HEK293 (cell line): ENCODE data around the gene HRAS.

Experiments used
- IKZF3 ChIP-seq: fragments of 450-650 bp; IDR thresholded peaks from 2 replicates; pipeline ENCODE4 v1.5.0; 2018; ENCODE audit warnings: missing biosample characterization, mild to moderate bottlenecking, missing genetic modification characterization, moderate library complexity
- KLF1 ChIP-seq: fragments of 450-650 bp; formaldehyde crosslinking; IDR thresholded peaks from 2 replicates; pipeline ENCODE4 v1.5.1; 2016; ENCODE audit warnings: missing biosample characterization, missing genetic modification characterization
- PBX3 ChIP-seq: sonication (generic); formaldehyde crosslinking; IDR thresholded peaks from 2 replicates; pipeline ENCODE4 v1.8.1; 2022; ENCODE audit warnings: mild to moderate bottlenecking, moderate library complexity, missing genetic modification reagents
- ZEB2 ChIP-seq: fragments of 450-650 bp; formaldehyde crosslinking; IDR thresholded peaks from 2 replicates; pipeline ENCODE4 v1.5.1; 2016; ENCODE audit warnings: missing biosample characterization, missing genetic modification characterization
- ZFHX2 ChIP-seq: fragments of 450-650 bp; formaldehyde crosslinking; conservative IDR thresholded peaks from 2 replicates; pipeline ENCODE4 v1.5.1; 2016; ENCODE audit warnings: missing biosample characterization, missing genetic modification characterization
- ZNF140 ChIP-seq: fragments of 450-650 bp; formaldehyde crosslinking; IDR thresholded peaks from 2 replicates; pipeline ENCODE4 v1.5.1; 2016; ENCODE audit warnings: missing biosample characterization, missing genetic modification characterization
- ZNF16 ChIP-seq: fragments of 450-650 bp; formaldehyde crosslinking; IDR thresholded peaks from 2 replicates; pipeline ENCODE4 v1.5.1; 2016; ENCODE audit warnings: low read depth, missing biosample characterization, missing genetic modification characterization
- ZNF184 ChIP-seq: fragments of 450-650 bp; IDR thresholded peaks from 2 replicates; pipeline ENCODE4 v1.5.1; 2018; ENCODE audit warnings: missing biosample characterization, mild to moderate bottlenecking, missing genetic modification characterization
- ZNF23 ChIP-seq: fragments of 450-650 bp; formaldehyde crosslinking; IDR thresholded peaks from 2 replicates; pipeline ENCODE4 v1.5.1; 2016; ENCODE audit warnings: missing biosample characterization, missing genetic modification characterization, borderline replicate concordance
- ZNF292 ChIP-seq: fragments of 450-650 bp; formaldehyde crosslinking; IDR thresholded peaks from 2 replicates; pipeline ENCODE4 v1.5.1; 2016; ENCODE audit warnings: low read depth, missing biosample characterization, missing genetic modification characterization, borderline replicate concordance
- ZNF335 ChIP-seq: fragments of 450-650 bp; formaldehyde crosslinking; conservative IDR thresholded peaks from 2 replicates; pipeline ENCODE4 v1.5.1; 2016; ENCODE audit warnings: missing biosample characterization, missing genetic modification characterization
- ZNF416 ChIP-seq: fragments of 450-650 bp; formaldehyde crosslinking; IDR thresholded peaks from 2 replicates; pipeline ENCODE4 v1.5.1; 2016; ENCODE audit warnings: missing biosample characterization, missing genetic modification characterization
- ZNF48 ChIP-seq: fragments of 450-650 bp; formaldehyde crosslinking; IDR thresholded peaks from 2 replicates; pipeline ENCODE4 v1.5.1; 2016; ENCODE audit warnings: missing biosample characterization, missing genetic modification characterization
- ZNF548 ChIP-seq: fragments of 450-650 bp; formaldehyde crosslinking; IDR thresholded peaks from 2 replicates; pipeline ENCODE4 v1.5.1; 2016; ENCODE audit warnings: missing biosample characterization, missing genetic modification characterization
- ZNF560 ChIP-seq: fragments of 450-650 bp; formaldehyde crosslinking; IDR thresholded peaks from 2 replicates; pipeline ENCODE4 v1.5.1; 2017; ENCODE audit warnings: missing biosample characterization, missing genetic modification characterization, borderline replicate concordance
- ZNF585B ChIP-seq: fragments of 450-650 bp; formaldehyde crosslinking; IDR thresholded peaks from 2 replicates; pipeline ENCODE4 v1.5.1; 2016; ENCODE audit warnings: missing biosample characterization, missing genetic modification characterization
- ZNF664 ChIP-seq: fragments of 450-650 bp; formaldehyde crosslinking; IDR thresholded peaks from 2 replicates; pipeline ENCODE4 v1.5.1; 2016; ENCODE audit warnings: missing biosample characterization, missing genetic modification characterization
- ZNF704 ChIP-seq: fragments of 450-650 bp; formaldehyde crosslinking; IDR thresholded peaks from 2 replicates; pipeline ENCODE4 v1.5.1; 2016; ENCODE audit warnings: missing biosample characterization, missing genetic modification characterization
- ZNF768 ChIP-seq: fragments of 450-650 bp; formaldehyde crosslinking; IDR thresholded peaks from 2 replicates; pipeline ENCODE4 v1.5.1; 2018; ENCODE audit warnings: missing biosample characterization, mild to moderate bottlenecking, missing genetic modification characterization
- ZNF830 ChIP-seq: fragments of 450-650 bp; IDR thresholded peaks from 2 replicates; pipeline ENCODE4 v1.5.0; 2018; ENCODE audit warnings: missing biosample characterization, missing genetic modification characterization, low read depth, mild to moderate bottlenecking, moderate library complexity
- ZXDB ChIP-seq: fragments of 450-650 bp; formaldehyde crosslinking; IDR thresholded peaks from 2 replicates; pipeline ENCODE4 v1.5.1; 2016; ENCODE audit warnings: missing biosample characterization, missing genetic modification characterization
- TF ChIP-seq, protein P1 (sequence below): IDR thresholded peaks from 2 replicates; pipeline ENCODE4 v1.6.1; 2011; ENCODE audit warnings: mild to moderate bottlenecking, low read depth, low read length, borderline replicate concordance
- TF ChIP-seq, protein P2 (sequence below): fragments of 450-650 bp; formaldehyde crosslinking; IDR thresholded peaks from 2 replicates; pipeline ENCODE4 v1.5.1; 2017; ENCODE audit warnings: missing biosample characterization, missing genetic modification characterization
- TF ChIP-seq, protein P3 (sequence below): fragments of 450-650 bp; formaldehyde crosslinking; IDR thresholded peaks from 2 replicates; pipeline ENCODE4 v1.5.0; 2017; ENCODE audit warnings: missing biosample characterization, missing genetic modification characterization, borderline replicate concordance
- TF ChIP-seq, protein P4 (sequence below): fragments of 450-650 bp; formaldehyde crosslinking; IDR thresholded peaks from 2 replicates; pipeline ENCODE4 v1.5.1; 2016; ENCODE audit warnings: missing biosample characterization, missing genetic modification characterization
- TF ChIP-seq, protein P5 (sequence below): fragments of 450-650 bp; formaldehyde crosslinking; IDR thresholded peaks from 2 replicates; pipeline ENCODE4 v1.5.1; 2017; ENCODE audit warnings: missing biosample characterization, missing genetic modification characterization
- TF ChIP-seq, protein P6 (sequence below): fragments of 450-650 bp; formaldehyde crosslinking; IDR thresholded peaks from 2 replicates; pipeline ENCODE4 v1.5.1; 2016; ENCODE audit warnings: missing biosample characterization, missing genetic modification characterization, low read depth

The HRAS gene

GRCh38 chr11:575996-576768 lies 40.8 kb upstream of the HRAS start, which contains the start of gene PHRF1 (continued):
- TF ChIP-seq ZNF140 (tag by site-specific recombination) (no peak), ZFHX2 (no peak; the same call in 1 of the 2 replicates), ZNF335 (tag by site-specific recombination) (peak; percentile 49), ZNF48 (tag by site-specific recombination) (no peak), ZNF768 (tag by site-specific recombination) (no peak), ZNF704 (tag by site-specific recombination) (no peak), ZEB2 (tag by site-specific recombination) (peak; percentile 57), ZNF292 (no peak), ZNF184 (tag by site-specific recombination) (0 out of 2 replicates have a peak, but pooled peaks have one; percentile 35), ZNF23 (tag by site-specific recombination) (no peak), ZNF585B (no peak), PBX3 (CRISPR knock-in tag) (no peak), ZXDB (tag by site-specific recombination) (peak; percentile 76), ZNF560 (no peak), ZNF548 (tag by site-specific recombination) (no peak), ZNF830 (tag by site-specific recombination) (no peak), IKZF3 (tag by site-specific recombination) (no peak), ZNF16 (tag by site-specific recombination) (no peak), KLF1 (tag by site-specific recombination) (peak; percentile 40), ZNF416 (tag by site-specific recombination) (no peak), ZNF664 (tag by site-specific recombination) (no peak)
- TF ChIP-seq, protein P1, sequence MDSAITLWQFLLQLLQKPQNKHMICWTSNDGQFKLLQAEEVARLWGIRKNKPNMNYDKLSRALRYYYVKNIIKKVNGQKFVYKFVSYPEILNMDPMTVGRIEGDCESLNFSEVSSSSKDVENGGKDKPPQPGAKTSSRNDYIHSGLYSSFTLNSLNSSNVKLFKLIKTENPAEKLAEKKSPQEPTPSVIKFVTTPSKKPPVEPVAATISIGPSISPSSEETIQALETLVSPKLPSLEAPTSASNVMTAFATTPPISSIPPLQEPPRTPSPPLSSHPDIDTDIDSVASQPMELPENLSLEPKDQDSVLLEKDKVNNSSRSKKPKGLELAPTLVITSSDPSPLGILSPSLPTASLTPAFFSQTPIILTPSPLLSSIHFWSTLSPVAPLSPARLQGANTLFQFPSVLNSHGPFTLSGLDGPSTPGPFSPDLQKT: peak; percentile 58; the same call in 1 of the 2 replicates
- TF ChIP-seq, protein P2, sequence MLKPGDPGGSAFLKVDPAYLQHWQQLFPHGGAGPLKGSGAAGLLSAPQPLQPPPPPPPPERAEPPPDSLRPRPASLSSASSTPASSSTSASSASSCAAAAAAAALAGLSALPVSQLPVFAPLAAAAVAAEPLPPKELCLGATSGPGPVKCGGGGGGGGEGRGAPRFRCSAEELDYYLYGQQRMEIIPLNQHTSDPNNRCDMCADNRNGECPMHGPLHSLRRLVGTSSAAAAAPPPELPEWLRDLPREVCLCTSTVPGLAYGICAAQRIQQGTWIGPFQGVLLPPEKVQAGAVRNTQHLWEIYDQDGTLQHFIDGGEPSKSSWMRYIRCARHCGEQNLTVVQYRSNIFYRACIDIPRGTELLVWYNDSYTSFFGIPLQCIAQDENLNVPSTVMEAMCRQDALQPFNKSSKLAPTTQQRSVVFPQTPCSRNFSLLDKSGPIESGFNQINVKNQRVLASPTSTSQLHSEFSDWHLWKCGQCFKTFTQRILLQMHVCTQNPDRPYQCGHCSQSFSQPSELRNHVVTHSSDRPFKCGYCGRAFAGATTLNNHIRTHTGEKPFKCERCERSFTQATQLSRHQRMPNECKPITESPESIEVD (tag by site-specific recombination): no peak
- TF ChIP-seq, protein P3, sequence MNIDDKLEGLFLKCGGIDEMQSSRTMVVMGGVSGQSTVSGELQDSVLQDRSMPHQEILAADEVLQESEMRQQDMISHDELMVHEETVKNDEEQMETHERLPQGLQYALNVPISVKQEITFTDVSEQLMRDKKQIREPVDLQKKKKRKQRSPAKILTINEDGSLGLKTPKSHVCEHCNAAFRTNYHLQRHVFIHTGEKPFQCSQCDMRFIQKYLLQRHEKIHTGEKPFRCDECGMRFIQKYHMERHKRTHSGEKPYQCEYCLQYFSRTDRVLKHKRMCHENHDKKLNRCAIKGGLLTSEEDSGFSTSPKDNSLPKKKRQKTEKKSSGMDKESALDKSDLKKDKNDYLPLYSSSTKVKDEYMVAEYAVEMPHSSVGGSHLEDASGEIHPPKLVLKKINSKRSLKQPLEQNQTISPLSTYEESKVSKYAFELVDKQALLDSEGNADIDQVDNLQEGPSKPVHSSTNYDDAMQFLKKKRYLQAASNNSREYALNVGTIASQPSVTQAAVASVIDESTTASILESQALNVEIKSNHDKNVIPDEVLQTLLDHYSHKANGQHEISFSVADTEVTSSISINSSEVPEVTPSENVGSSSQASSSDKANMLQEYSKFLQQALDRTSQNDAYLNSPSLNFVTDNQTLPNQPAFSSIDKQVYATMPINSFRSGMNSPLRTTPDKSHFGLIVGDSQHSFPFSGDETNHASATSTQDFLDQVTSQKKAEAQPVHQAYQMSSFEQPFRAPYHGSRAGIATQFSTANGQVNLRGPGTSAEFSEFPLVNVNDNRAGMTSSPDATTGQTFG (tag by site-specific recombination): no peak
- TF ChIP-seq, protein P4, sequence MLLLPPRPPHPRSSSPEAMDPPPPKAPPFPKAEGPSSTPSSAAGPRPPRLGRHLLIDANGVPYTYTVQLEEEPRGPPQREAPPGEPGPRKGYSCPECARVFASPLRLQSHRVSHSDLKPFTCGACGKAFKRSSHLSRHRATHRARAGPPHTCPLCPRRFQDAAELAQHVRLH (tag by site-specific recombination): no peak
- TF ChIP-seq, protein P5, sequence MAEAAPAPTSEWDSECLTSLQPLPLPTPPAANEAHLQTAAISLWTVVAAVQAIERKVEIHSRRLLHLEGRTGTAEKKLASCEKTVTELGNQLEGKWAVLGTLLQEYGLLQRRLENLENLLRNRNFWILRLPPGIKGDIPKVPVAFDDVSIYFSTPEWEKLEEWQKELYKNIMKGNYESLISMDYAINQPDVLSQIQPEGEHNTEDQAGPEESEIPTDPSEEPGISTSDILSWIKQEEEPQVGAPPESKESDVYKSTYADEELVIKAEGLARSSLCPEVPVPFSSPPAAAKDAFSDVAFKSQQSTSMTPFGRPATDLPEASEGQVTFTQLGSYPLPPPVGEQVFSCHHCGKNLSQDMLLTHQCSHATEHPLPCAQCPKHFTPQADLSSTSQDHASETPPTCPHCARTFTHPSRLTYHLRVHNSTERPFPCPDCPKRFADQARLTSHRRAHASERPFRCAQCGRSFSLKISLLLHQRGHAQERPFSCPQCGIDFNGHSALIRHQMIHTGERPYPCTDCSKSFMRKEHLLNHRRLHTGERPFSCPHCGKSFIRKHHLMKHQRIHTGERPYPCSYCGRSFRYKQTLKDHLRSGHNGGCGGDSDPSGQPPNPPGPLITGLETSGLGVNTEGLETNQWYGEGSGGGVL: no peak
- TF ChIP-seq, protein P6, sequence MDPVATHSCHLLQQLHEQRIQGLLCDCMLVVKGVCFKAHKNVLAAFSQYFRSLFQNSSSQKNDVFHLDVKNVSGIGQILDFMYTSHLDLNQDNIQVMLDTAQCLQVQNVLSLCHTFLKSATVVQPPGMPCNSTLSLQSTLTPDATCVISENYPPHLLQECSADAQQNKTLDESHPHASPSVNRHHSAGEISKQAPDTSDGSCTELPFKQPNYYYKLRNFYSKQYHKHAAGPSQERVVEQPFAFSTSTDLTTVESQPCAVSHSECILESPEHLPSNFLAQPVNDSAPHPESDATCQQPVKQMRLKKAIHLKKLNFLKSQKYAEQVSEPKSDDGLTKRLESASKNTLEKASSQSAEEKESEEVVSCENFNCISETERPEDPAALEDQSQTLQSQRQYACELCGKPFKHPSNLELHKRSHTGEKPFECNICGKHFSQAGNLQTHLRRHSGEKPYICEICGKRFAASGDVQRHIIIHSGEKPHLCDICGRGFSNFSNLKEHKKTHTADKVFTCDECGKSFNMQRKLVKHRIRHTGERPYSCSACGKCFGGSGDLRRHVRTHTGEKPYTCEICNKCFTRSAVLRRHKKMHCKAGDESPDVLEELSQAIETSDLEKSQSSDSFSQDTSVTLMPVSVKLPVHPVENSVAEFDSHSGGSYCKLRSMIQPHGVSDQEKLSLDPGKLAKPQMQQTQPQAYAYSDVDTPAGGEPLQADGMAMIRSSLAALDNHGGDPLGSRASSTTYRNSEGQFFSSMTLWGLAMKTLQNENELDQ (tag by site-specific recombination): no peak
